Measurements from ENCODE around the gene USP22. TPM values are rescaled to one million over a fixed set of nuclear protein-coding genes. Genes with fewer than 3 reads are reported as not detected.

Gene USP22
- total RNA-seq, 1 donor from 2014 or later, result 257 TPM

GRCh38 chr17:21021208-21021803, 21.5 kb downstream of the USP22 start:
- Mint-ChIP-seq H3K9me3 (ENCODE audit: unreplicated experiment) (no peaks in the 10 kb centered on the region), H3K4me3 (ENCODE audit: unreplicated experiment) (no peak overlapping the region), H3K27ac (ENCODE audit: unreplicated experiment) (no peak overlapping the region), H3K36me3 (ENCODE audit: unreplicated experiment) (peaks cover 55% of the 10 kb centered on the region), H3K4me1 (ENCODE audit: unreplicated experiment) (peaks cover 12% of the 10 kb centered on the region), H3K27me3 (ENCODE audit: unreplicated experiment) (no peaks in the 10 kb centered on the region)
- DNase-seq (ENCODE audit: extremely low spot score, unreplicated experiment), result no peak
- TF ChIP-seq, protein P1, sequence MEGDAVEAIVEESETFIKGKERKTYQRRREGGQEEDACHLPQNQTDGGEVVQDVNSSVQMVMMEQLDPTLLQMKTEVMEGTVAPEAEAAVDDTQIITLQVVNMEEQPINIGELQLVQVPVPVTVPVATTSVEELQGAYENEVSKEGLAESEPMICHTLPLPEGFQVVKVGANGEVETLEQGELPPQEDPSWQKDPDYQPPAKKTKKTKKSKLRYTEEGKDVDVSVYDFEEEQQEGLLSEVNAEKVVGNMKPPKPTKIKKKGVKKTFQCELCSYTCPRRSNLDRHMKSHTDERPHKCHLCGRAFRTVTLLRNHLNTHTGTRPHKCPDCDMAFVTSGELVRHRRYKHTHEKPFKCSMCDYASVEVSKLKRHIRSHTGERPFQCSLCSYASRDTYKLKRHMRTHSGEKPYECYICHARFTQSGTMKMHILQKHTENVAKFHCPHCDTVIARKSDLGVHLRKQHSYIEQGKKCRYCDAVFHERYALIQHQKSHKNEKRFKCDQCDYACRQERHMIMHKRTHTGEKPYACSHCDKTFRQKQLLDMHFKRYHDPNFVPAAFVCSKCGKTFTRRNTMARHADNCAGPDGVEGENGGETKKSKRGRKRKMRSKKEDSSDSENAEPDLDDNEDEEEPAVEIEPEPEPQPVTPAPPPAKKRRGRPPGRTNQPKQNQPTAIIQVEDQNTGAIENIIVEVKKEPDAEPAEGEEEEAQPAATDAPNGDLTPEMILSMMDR (IDR thresholded peaks at IDR 0.05), result no peak

DNA sequence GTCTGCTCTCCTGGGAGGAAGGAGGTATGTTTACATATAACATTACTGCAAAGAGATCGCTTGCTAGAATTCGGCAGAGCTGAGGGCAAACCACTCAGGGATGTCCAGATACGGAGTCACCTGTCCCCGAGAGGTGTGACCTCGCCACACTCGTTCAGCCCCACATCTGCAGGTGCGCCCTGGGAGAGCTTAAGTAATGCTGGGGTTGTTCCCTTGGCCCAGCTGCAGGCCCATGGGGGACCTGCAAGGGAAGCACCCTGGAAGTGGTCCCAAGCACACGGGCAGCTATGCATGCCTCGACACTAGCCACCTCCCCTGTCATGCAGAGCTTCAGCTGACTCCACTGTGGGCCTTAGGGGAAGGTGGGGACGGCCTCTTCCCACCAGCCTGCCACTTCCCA, 22.2 kb downstream of the USP22 start:
- H3K4me3 Mint-ChIP-seq (ENCODE audit: unreplicated experiment), result no peak overlapping the region
- TF ChIP-seq, protein P1 (IDR thresholded peaks at IDR 0.05), result no peak
- H3K27ac Mint-ChIP-seq (ENCODE audit: unreplicated experiment), result peak overlapping the region; percentile 23
- peaks cover 11% of the 10 kb centered on the region for H3K4me1 Mint-ChIP-seq (ENCODE audit: unreplicated experiment)
- no peaks in the 10 kb centered on the region for H3K9me3 Mint-ChIP-seq (ENCODE audit: unreplicated experiment)
- DNase-seq (ENCODE audit: extremely low spot score, unreplicated experiment), result no peak
- no peaks in the 10 kb centered on the region for H3K27me3 Mint-ChIP-seq (ENCODE audit: unreplicated experiment)
- peaks cover 57% of the 10 kb centered on the region for H3K36me3 Mint-ChIP-seq (ENCODE audit: unreplicated experiment)

- TF ChIP-seq, protein P1 (IDR thresholded peaks at IDR 0.05), result peak; percentile 50
- Mint-ChIP-seq H3K36me3 (ENCODE audit: unreplicated experiment) (peaks cover 56% of the 10 kb centered on the region), H3K9me3 (ENCODE audit: unreplicated experiment) (no peaks in the 10 kb centered on the region), H3K4me3 (ENCODE audit: unreplicated experiment) (no peak overlapping the region), H3K4me1 (ENCODE audit: unreplicated experiment) (peaks cover 8% of the 10 kb centered on the region), H3K27ac (ENCODE audit: unreplicated experiment) (peak overlapping the region; percentile 23), H3K27me3 (ENCODE audit: unreplicated experiment) (no peaks in the 10 kb centered on the region)
- DNase-seq (ENCODE audit: extremely low spot score, unreplicated experiment), result no peak
These were observed 22.7 kb downstream of the USP22 start for GRCh38 chr17:21019976-21020586.

GRCh38 chr17:21018894-21019293, 23.9 kb downstream of the USP22 start:
- TF ChIP-seq, protein P1 (IDR thresholded peaks at IDR 0.05), result no peak
- Mint-ChIP-seq H3K27ac (ENCODE audit: unreplicated experiment) (no peak overlapping the region), H3K4me1 (ENCODE audit: unreplicated experiment) (peaks cover 7% of the 10 kb centered on the region), H3K4me3 (ENCODE audit: unreplicated experiment) (no peak overlapping the region), H3K27me3 (ENCODE audit: unreplicated experiment) (no peaks in the 10 kb centered on the region), H3K36me3 (ENCODE audit: unreplicated experiment) (peaks cover 61% of the 10 kb centered on the region), H3K9me3 (ENCODE audit: unreplicated experiment) (no peaks in the 10 kb centered on the region)
- no peak for DNase-seq (ENCODE audit: extremely low spot score, unreplicated experiment)

DNA sequence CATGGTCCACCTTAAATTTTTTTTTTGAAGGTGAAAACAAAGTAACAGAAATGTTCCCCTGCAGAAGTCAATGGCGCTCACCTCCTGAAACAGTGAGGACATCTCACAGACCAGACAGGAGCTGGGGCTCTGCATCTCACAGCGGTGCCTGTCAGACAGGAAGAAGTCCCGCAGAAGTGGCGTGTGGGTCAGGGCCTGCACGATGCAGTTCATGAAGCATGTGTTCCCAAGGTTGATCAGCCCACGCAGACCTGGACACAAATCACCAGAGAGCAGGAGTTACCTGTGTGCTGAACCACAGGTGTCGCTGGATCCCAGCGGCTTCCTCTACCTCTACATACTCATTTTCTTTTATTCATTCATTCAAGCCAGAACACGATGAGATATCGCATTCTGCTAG, 24.9 kb downstream of the USP22 start:
- Mint-ChIP-seq H3K27ac (ENCODE audit: unreplicated experiment) (no peak overlapping the region), H3K4me1 (ENCODE audit: unreplicated experiment) (peaks cover 5% of the 10 kb centered on the region), H3K36me3 (ENCODE audit: unreplicated experiment) (peaks cover 65% of the 10 kb centered on the region), H3K9me3 (ENCODE audit: unreplicated experiment) (no peaks in the 10 kb centered on the region), H3K4me3 (ENCODE audit: unreplicated experiment) (no peak overlapping the region), H3K27me3 (ENCODE audit: unreplicated experiment) (no peaks in the 10 kb centered on the region)
- no peak for DNase-seq (ENCODE audit: extremely low spot score, unreplicated experiment)
- TF ChIP-seq, protein P1 (IDR thresholded peaks at IDR 0.05), result no peak

Measured in osteocyte (in vitro differentiated cells).